Measurements from ENCODE around the gene HNRNPU. TPM values are rescaled to one million over a fixed set of nuclear protein-coding genes. Genes with fewer than 3 reads are reported as not detected.
"Not testable (repeated sequence)": the region's sequence is repeated elsewhere in the genome, so short reads cannot be mapped to it uniquely, and the experiment has no call there.

The HNRNPU gene
- total RNA-seq, 3 donors from 2014 or later = 381 to 500 (median 416) TPM

GRCh38 chr1:244835276-244836134 lies 28.8 kb downstream of the HNRNPU start, which contains the start of gene COX20:
TSS of gene COX20 (plus strand) at chr1:244835658. CDS start at chr1:244835715, 57 bp downstream.
- peak; percentile 84 for DNase-seq (ENCODE audit: low spot score in 2 of 2)
- TF ChIP-seq CTCF (IDR thresholded peaks at IDR 0.05) = no peak
- TF ChIP-seq POLR2A (IDR thresholded peaks at IDR 0.05) = peak; percentile 51
- peak; percentile 86 to 92 (median 88) for TF ChIP-seq POLR2AphosphoS5 (IDR thresholded peaks at IDR 0.05)
- H3K9me3 ChIP-seq = no peaks in the 10 kb centered on the region
- H3K27ac ChIP-seq = peak within 1 kb of the TSS; percentile 99 to 100
- intact Hi-C loops (cut with DNase I; ENCODE audit: low total_unique reads) = no loop called here
- no peaks in the 10 kb centered on the region for H3K36me3 ChIP-seq
- peak within 1 kb of the TSS; percentile 79 to 87 (median 82) for H3K4me3 ChIP-seq
- no peaks in the 10 kb centered on the region for H3K27me3 ChIP-seq
- H3K4me1 ChIP-seq = peaks cover 0 to 15% of the 10 kb centered on the region in 2 donors

GRCh38 chr1:244834543-244835275 lies 29.6 kb downstream of the HNRNPU start:
- intact Hi-C loops (cut with DNase I; ENCODE audit: low total_unique reads) = no loop called here
- H3K27me3 ChIP-seq = no peaks in the 10 kb centered on the region
- peak; percentile 77 to 82 for DNase-seq (ENCODE audit: low spot score in 2 of 2)

GRCh38 chr1:244833734-244834542 lies 30.4 kb downstream of the HNRNPU start:
- H3K36me3 ChIP-seq = no peaks in the 10 kb centered on the region
- no peaks in the 10 kb centered on the region for H3K9me3 ChIP-seq
- no peaks in the 10 kb centered on the region for H3K27me3 ChIP-seq
- TF ChIP-seq POLR2AphosphoS5 (IDR thresholded peaks at IDR 0.05) (peak; percentile 5 to 31 (median 19)), CTCF (IDR thresholded peaks at IDR 0.05) (peak; percentile 42 to 57 (median 56)), POLR2A (IDR thresholded peaks at IDR 0.05) (no peak)
- intact Hi-C loops (cut with DNase I; ENCODE audit: low total_unique reads) = no loop called here
- peak overlapping the region; percentile 79 to 87 (median 82) for H3K4me3 ChIP-seq
- H3K27ac ChIP-seq = peak overlapping the region; percentile 99 to 100
- peaks cover 0 to 15% of the 10 kb centered on the region in 2 donors for H3K4me1 ChIP-seq
- DNase-seq (ENCODE audit: low spot score in 2 of 2) = peak in 1 of 2 donors; percentile 60

More at GRCh38 chr1:244834543-244835275, 29.6 kb downstream of the HNRNPU start:
- TF ChIP-seq POLR2AphosphoS5 (IDR thresholded peaks at IDR 0.05) (peak; percentile 61 to 83 (median 78)), CTCF (IDR thresholded peaks at IDR 0.05) (peak in 1 of 3 donors; percentile 14), POLR2A (IDR thresholded peaks at IDR 0.05) (no peak)
- H3K4me1 ChIP-seq = peaks cover 0 to 15% of the 10 kb centered on the region in 2 donors
- H3K9me3 ChIP-seq = no peaks in the 10 kb centered on the region
- H3K27ac ChIP-seq = peak overlapping the region; percentile 99 to 100
- H3K4me3 ChIP-seq = peak overlapping the region; percentile 79 to 87 (median 82)
- H3K36me3 ChIP-seq = no peaks in the 10 kb centered on the region

GRCh38 chr1:244833260-244833659 lies 31.1 kb downstream of the HNRNPU start:
- H3K9me3 ChIP-seq; H3K27me3 ChIP-seq; intact Hi-C loops (cut with DNase I; ENCODE audit: low total_unique reads); H3K36me3 ChIP-seq; DNase-seq (ENCODE audit: low spot score in 2 of 2): not testable (repeated sequence)
- H3K4me1 ChIP-seq = peaks cover 0 to 15% of the 10 kb centered on the region in 2 donors
- peak overlapping the region; percentile 79 to 87 (median 82) for H3K4me3 ChIP-seq
- H3K27ac ChIP-seq = peak overlapping the region; percentile 99 to 100

GRCh38 chr1:244830639-244831038 lies 33.7 kb downstream of the HNRNPU start:
- intact Hi-C loops (cut with DNase I; ENCODE audit: low total_unique reads) = no loop called here
- DNase-seq (ENCODE audit: low spot score in 2 of 2) = no peak
- TF ChIP-seq POLR2AphosphoS5 (IDR thresholded peaks at IDR 0.05) (no peak), CTCF (IDR thresholded peaks at IDR 0.05) (no peak), POLR2A (IDR thresholded peaks at IDR 0.05) (no peak)
- Histone ChIP-seq H3K27ac (no peak overlapping the region), H3K4me3 (no peak overlapping the region), H3K36me3 (no peaks in the 10 kb centered on the region), H3K9me3 (no peaks in the 10 kb centered on the region), H3K4me1 (no peaks in the 10 kb centered on the region), H3K27me3 (no peaks in the 10 kb centered on the region)

Data from breast epithelium (tissue), 4 donors.